Stimulated activated CD4-positive, alpha-beta T cell treated with anti-CD3 and anti-CD28 coated beads, TNF-alpha, amount 100 ng/mL, for 1 hour (primary cell): ENCODE results near the gene NDUFAF2.
"Not testable (repeated sequence)": the region's sequence is repeated elsewhere in the genome, so short reads cannot be mapped to it uniquely, and the experiment has no call there.

ENCODE experiments used
- DNase-seq, 3 donors: peaks; one replicate each; pipeline ENCODE4 v3.0.0-alpha.2; 2020; ENCODE audit warnings: low read depth in 3 of 3, low spot score in 1 of 3

The NDUFAF2 gene

DNA sequence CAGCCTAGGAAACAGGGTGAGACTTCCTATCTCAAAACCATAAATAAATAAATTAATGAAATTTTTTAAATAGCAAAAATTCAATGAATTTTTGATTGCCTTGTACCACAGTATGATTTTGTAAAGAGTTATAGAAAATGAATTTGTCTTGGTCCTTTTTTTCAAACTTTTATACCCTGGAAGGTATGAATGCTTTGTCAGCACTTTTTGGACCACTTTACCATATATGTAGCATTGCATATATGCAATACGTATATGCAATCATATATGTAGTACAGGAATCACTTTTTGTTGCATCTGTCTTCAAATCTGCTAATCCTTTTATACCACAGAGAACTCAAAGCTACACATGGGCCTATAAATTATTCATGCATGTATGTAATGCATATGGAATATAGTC lies 226.5 kb downstream of the NDUFAF2 start:
- no peak for DNase-seq

DNA sequence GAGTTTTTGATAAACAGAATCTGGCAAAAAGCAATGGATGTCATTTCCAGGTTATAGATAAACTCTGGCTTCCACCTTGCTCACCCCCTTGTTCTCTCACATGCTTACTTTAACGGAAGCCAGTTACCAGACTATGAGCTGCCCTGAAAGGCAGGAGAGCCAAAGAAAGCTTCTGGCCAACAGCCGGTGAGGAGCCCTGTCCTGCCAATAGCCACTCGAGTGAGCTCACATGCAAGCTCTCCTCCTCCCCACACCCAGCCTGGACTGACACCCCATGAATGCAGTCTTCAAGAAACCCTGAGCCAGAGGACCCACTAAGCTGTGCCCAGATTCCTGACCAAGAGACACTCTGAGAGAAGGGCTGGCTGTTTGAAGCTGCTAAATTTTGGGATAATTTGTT lies 231.6 kb downstream of the NDUFAF2 start:
- DNase-seq, result no peak

DNA sequence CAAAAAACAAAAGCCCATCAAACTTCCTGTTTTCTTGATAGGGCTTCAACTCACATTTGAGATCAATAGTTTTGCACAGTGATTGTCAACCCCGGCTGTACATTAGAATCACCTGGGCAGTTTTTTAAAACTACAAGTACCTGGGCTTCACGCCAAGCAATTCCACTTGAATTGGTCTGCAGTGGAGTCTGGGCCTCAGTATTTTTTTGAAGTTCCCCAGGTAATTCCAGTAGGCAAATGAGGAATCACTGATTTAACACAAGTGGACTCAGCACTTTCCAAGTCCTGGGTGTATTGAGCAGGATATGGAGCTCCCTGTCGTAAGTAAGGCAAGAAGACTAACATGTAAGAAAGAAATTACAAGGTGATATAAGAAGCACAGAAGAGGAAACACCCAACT lies 232.1 kb downstream of the NDUFAF2 start:
- DNase-seq, result no peak

DNA sequence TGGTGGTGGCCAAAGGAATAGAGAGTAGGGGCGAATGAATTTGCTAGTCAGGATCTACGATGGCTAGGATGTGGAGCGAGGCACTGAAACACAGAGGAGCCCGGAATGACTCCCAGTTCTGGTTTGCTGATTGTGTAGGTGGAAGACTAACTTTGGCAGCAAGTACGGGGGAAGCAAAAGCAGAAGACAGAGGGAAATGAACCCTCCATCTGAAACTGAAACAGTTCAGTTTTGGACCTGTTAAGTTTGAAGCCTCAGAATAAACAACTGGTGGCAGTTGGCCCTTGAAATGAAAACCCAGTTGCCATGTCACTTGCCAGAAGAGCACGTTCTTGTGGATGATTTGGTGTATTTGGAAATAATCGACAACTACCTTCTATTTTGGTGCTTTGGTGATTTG lies 232.7 kb downstream of the NDUFAF2 start:
- DNase-seq, result no peak

DNA sequence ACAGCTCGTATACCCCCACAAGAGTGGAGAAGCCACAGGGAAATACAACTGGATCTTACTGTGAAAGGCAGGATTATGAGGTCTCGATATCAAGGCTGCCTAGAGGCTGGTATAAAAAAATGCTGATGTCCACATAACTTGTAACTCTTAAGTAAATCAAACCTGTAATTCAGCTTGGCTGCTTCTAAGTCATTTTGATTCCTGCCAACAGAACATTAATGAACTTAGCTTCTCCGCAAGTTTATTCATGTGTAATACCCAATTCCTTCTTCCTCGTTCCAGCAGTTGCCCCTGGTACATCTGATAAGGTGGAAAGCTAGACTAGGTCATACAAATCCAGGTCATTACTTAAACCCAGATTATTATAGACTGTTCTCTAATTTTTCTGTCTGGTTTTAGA lies 233.7 kb downstream of the NDUFAF2 start:
- no peak for DNase-seq

DNA sequence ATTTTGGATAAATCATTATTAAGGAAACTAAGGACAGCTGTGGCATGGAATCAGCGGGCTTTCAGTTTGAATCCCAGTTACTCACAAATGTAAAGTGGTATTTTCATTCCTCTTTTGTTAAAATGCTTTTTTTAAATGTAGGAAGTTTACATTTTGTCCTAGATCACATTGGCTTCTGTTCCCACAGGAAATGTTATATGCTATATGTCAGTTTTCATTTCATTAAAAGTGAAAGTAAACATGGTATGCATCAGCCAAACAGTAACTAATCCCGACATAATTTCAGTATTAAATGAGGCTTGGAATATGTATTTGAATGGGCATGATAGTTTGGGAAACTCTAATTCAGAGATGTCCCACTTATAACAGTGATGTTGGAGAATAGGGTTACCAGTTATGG lies 235.9 kb downstream of the NDUFAF2 start:
- DNase-seq, result no peak

DNA sequence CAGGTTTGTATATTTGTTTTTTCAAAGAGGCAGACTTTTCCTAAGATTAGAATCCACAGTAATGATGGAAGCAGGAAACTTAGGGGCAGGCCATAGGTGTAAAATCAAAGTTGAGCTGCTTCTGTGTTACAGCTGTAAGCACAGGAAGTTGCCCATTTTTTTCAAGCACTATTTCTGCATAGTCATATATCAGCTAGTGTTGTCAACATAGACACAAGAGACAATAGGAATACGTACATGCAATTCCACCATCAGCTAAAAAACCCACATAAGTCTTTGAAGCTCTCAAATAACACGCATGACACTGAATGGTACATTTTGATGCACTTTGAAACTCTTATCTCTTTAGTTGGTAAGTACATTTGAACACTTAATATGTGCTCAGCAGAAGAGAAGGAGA lies 237.4 kb downstream of the NDUFAF2 start:
- no peak for DNase-seq

DNA sequence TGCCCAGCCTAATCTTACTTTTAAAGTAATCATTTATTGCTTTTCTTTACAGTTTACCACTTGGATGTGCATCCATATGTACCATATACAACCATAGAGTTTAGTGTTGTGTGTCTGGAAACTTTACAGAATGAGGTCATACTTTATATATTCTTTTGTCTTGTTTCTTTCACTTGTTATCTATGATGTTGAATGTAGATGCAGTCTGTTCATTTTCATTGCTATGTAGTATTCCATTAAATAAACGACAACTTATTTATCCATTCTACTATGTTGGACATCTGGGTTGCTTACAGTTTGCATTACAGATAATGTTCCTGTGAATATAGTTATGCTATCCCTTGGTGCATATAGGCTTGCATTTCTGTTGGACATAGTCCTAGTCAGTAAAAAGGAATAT lies 238.5 kb downstream of the NDUFAF2 start:
- DNase-seq, result no peak

DNA sequence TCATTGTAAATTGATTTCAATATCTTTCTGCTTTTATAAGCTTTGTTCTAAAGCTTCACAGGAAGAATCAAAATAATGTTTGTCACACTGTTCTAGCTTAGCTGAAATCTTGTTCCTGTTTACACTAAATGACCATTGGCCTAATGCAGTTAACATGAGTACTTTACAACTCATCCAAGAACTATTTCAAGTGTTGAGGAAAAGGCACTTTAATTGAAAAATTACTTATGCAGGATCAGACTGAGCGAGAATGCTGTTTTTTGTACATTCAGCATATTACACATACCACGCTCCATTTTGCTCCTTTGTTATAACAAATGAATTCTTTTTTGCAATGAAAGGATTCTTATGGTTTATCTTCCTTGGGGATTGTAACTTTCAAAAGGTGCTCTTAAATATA lies 239.7 kb downstream of the NDUFAF2 start:
- no peak for DNase-seq

DNA sequence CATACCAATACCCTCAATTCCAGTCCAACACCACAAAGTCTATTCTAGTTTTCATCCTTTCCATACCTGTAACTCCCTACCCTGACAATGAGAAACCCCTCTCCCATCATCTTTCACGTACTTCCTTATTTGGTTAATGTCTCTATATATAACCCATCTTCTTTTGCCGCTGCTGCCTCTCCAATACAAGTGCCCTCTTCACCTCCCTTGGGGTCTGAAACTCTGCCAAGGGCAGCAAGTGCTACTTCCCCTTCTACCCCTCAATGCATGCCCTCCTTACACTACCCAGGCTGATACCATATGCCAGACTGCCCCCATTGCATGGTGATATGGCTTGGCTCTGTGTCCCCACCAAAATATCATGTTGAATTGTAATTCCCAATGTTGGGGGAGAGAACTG lies 241.6 kb downstream of the NDUFAF2 start:
- DNase-seq, result no peak

DNA sequence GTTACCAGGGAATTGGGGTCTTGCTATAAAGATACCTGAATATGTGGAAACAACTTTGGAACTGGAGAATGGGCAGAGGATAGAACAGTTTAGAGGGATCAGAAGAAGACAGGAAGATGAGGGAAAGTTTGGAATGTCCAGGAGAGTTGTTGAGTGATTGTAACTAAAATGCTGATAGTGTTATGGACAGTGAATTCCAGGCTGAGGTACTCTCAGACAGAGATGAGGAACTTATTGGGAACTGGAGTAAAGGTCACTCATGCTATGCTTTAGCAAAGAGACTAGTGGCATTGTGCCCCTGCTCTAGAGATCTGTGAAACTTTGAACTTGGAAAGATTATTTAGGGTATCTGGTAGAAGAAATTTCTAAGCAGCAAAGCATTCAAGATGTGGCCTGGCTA lies 242.3 kb downstream of the NDUFAF2 start:
- not testable (repeated sequence) for DNase-seq

DNA sequence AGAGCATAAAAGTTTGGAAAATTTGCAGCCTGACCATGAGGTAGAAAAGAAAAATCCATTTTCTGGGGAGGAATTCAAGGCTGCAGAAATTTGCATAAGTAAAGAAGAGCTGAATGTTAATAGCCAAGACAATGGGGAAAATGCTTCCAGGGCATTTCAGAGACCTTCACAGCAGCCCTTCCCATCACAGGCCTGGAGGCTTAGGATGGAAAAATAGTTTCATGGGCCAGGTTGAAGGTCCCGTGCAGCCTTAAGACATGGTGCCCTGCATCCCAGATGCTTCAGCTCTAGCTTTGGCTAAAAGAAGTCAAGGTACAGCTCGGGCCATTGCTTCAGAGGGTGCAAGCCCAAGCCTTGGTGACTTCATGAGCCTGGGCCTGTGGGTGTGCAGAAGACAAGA lies 242.8 kb downstream of the NDUFAF2 start:
- DNase-seq, result not testable (repeated sequence)

DNA sequence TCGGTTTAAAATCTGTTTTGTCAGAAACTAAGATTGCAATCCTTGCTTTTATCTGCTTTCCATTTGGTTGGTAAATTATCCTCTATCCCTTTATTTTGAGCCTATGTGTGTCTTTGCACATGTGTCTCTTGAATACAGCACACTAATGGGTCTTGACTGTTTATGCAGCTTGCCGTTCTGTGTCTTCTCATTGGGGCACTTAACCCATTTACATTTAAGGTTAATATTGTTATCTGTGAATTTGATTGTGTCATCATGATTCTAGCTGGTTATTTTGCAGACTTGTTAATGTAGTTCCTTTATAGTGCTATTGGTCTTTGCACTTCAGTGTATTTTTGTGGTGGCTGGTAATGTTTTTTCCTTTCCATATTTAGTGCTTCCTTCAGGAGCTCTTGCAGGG lies 253.6 kb downstream of the NDUFAF2 start:
- DNase-seq, result no peak

DNA sequence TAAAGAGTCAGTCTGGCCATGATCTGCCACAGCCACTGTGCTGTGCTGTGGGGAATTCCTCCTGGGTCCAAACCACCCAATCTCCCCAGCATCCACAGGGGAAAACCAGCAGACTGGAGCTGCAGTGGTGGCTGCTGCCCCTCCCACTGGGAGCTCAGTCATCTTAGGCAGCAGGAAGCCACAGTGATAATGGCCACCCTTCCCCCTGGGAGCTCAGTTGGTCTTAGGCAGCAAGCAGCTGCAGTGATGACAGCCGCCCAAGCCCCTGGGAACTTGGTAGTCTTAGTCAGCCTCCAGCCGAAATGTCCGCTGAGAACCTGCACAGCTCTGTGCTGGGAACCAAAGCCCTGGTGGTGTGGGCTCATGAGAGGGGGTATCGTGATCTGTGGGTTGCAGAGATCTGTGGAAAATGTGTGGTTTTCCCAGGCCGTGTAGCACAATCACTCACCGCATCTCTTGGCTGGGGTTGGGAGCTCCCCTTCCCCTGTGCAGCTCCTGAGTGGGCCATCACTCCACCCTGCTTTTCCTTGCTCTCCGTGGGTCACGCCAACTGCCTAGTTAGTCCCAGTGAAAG lies 255.7 kb downstream of the NDUFAF2 start:
- no peak for DNase-seq

DNA sequence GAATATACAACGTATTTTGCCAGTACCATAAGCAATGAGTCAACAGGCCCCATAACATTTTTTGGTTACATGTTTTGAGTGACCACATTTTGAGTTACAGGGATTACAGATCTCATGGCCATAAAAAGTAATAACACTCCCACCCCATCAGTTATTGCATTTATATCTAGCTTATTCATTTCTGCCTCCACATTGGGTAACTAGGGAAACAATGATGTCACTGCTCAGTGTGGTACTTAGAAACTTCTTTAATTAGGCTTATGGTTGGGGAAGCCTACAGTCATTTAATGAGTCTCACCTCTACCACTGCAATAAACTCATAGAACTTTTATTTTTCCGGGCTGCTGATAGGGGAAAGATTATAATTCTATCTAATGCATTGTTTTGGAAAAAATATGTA lies 257.2 kb downstream of the NDUFAF2 start:
- DNase-seq, result no peak
